ENCODE results near the gene CPXM2.

Gene CPXM2

DNA sequence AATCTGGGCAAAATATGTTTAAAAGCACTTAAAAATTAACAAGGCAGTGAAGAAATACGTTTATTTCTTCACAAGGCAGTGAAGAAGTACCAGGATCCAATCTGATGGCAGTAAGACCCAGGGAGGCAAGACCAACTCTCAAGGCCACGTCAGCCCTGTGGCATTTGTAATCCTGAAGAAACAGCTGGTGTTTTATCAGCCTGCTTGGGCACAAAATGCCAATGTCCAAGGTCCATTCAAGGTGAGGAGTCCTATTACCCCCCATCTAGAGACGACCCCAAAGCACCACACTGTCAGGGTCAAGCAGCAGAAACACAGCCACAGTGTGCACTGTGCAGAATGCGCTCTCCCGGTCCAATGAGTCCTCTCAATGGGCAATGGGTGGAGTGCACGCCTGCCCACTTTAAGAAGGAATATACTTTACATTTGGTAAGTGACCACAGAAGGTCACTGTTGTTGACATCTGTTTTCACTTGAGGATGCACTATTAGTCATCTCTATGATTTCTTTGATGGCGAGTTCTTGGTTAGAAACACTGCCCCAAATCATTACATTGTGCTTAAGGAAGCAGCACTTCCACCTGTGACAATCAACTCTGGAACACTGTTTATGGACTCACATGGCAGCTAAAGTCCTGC lies 12.8 kb downstream of the CPXM2 start:
- no peak for DNase-seq (ENCODE audit: insufficient read length, low spot score)
- FAIRE-seq = no peak

DNA sequence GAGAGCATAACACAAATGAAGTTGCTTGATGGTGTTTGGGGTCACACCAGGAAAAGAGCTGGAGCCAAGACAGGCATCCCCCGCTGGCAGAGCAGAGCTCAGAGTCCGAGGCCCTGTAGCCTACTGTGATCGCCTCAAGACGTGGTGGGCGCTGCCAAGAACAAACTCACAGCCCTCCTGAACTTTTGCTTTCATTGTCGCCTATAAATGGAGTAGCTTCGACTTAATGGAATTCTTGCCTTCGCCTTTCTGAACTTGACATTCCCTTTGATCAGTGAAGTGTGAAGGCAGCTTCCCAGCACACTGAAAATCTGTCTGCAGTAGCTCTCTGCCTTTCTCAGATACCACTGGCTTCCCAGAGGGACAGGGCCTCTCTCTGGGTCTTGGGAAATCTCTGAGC lies 21.3 kb downstream of the CPXM2 start:
- FAIRE-seq (no peak), DNase-seq (ENCODE audit: insufficient read length, low spot score) (no peak)

DNA sequence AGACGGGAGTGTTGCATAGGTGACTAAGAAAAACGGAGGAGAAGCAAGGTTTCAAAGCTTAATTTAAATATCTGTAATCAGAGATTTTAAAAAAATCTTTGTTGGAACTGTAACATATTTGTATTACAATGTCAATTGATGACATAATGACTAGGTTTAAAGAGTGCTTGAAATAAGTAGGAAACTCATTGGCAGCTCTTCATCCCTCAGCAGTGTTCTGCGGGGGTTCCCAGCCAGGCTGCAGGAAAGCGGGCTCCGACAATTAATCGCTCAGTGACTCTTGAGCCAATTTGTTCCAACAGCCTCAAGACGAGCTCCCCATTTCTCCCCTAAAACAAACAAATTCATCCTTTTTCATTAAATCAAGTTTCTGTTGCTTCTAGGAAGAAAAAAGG lies 22.6 kb downstream of the CPXM2 start:
- no peak for FAIRE-seq
- no peak for DNase-seq (ENCODE audit: insufficient read length, low spot score)

DNA sequence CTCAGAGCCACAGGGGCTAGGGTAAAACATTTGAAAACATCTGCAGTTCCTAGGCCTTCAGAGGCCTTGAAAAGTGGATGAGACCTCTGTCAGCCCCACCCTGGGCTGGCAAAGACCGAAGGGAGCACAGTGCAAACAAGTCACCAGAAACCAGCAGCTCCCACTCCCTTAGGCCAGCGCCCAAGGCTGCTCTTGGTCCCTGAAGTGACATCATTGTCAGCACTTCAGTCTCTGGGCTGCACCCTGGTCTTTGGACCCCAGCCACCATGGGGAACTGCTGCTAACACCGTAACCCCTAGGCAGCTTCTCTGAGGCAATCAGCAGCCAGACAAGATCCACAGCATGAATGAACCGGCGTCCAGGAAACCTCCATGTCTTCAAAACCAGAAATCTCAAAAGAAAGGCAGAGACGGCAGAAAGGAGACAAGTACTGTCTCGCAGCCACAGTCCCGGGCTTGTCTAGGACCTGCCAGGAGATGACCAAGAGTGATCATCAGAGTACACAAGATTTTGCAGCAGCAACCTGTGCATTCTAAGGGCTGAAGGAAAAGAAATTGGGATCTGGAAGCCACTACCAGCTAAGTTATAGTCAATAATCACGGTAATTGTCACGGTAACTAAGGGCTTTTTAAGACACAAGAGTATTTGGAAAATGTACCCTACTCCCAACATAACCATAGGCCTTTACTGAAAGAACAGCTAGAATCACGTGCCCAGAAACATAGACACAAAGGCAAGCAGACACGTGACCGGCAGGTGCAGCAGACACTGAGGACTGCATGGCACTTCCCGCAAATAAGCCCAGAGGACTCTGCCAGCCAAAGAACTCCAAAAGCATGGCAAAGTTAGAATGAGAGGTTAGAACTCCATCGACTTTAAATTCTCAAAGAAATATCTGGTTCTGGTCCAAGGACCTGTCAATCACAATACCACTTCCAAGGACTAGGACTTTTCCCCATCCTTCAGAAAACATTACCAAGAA lies 23.3 kb downstream of the CPXM2 start:
- DNase-seq (ENCODE audit: insufficient read length, low spot score) = no peak
- FAIRE-seq = no peak

DNA sequence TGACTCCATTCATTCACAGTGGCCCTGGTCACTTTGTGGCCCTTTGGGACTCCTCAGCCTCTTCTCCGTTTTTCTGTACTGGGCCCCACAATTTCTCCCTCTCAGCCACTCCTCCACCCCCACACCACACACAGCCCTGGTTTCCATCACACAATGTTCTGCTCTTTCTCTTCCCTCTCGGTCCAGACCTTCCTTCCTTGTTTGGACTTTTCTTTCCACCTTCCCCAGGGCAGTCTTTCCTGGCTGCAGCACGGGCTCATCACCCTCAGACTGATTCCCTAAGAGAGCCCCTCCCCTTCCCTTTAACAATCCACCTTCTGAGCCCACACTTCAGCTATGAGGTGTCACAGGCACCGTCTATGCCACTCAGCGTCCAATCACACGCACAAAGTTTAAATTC lies 25.7 kb downstream of the CPXM2 start:
- no peak for FAIRE-seq
- no peak for DNase-seq (ENCODE audit: insufficient read length, low spot score)

DNA sequence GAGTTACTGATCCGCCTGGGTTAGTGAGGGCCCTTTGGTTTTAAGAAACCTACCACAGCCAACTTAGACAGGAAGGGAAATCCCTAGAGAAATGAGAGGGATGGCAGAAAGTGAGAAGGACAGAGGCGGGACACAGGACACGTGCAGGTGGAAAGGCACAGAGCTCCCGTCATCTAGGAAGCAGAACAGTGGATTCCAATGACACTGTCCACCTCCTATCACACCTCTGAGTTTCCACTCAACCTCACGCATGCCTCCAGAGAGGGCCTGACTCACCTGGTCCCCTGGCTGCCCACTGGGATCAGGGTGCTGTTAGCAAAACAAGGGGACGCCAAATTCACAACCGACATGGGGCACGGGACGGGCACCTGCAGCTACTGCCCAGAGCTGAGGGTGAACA lies 26.3 kb downstream of the CPXM2 start:
- FAIRE-seq (no peak), DNase-seq (ENCODE audit: insufficient read length, low spot score) (no peak)

DNA sequence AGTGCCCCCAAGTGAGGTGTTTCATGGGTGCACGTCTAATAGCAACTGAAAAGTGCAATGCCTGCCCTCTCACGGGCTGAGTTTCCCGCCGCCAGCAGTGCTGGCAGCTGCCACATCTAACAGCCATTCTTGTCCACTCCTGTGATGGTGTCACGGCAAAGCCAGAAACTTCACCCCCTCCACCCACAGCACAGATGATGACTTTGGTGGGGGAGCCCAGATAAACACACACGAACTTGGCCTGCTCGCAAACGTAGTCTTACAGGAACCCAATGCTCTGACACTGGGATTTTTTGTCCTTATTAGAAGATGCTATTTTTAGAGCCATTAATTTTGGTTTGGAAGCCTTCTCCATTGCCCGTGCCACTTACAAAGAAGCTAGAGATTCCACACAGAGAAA lies 26.7 kb downstream of the CPXM2 start:
- DNase-seq (ENCODE audit: insufficient read length, low spot score) (no peak), FAIRE-seq (no peak)

DNA sequence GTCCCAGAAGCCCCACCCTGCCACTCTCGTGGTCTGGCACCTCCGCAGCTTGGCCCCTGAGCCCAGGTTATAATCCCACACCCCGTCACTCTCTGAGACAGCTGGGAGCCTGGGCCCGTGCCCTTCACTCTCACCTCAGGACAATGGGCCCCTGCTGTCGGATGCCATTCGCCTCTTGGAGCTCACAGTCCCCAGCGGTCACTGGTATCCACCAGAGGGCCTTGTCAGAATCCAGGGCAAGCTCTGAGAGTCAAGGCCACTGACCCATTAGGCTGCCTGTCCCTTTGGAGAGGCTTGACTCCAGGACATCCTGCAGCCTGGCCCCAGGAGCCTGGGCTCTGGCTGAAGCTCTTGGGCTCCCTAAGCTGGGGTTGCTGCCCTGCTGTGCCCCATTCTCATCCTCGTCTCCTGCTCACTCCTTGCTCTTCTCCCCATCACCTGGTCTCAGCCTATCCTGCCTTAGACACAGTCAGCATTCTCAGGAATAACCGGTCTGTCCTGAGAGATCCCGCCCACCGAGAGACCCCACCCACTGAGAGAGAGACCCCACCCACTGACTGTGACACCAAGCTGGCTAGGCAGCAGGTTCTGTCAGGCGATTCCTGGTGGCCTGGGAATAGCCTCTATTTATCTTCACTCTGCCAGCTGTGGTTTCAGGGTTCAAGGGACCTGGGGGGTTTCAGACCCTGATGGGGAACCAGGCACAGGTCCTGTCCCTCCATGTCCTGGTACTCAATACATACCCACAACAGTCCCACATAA lies 27.7 kb downstream of the CPXM2 start:
- FAIRE-seq (no peak), DNase-seq (ENCODE audit: insufficient read length, low spot score) (no peak)

DNA sequence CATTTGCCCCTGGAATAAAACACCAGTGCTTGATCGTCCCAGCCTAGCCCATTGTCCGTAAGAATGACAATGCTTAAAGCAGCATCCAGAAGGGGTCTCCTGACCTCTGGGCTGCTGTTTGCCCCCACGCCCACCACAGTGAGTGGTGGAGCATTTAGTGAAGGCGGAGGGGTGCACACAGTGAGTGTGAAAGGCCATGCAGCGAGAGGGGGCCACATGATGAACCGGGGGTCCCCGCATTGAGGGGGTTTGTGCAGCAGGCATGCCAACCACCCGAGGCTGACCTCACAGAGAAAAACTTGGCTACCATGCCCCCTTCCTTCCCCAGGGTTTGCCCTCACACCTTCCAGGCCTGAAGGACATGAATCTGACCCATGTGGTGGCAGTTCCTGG lies 28.4 kb downstream of the CPXM2 start:
- DNase-seq (ENCODE audit: insufficient read length, low spot score) (no peak), FAIRE-seq (no peak)

DNA sequence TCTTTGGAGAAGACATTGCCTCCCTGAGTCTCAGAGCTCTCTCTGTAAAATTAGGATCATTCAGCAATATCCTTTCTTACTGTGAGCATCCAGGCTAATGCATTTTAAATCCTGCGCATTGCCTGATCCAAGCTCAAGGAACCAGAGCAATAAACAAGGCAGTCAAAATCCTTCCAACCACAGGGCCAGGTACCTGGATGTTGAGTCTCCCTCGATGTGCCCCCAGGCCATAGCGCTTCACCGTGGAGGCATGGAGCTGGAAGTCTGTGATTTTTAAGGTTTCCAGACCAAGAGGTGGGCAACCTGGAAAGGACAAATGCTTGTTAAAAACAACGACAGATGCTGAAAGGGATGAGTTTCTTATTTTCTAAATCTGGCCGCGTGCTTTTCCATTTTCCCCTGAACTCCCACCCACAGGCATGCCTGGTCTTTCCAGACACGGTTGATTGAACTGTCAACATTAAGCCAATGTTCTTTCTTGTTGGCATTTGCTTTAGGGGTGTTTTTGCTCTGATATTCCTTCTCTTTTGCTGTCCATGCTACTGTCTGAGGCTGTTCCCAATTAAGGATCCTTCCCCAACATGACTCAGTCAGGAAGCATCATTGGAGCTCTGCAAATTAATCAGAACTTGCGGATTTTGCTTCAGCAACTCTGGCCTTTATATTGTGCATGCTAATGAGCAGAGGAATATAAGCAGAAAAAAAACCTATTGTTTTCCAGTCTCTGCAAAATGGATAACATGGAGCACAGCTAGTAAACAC lies 29.0 kb downstream of the CPXM2 start:
- no peak for FAIRE-seq
- no peak for DNase-seq (ENCODE audit: insufficient read length, low spot score)

DNA sequence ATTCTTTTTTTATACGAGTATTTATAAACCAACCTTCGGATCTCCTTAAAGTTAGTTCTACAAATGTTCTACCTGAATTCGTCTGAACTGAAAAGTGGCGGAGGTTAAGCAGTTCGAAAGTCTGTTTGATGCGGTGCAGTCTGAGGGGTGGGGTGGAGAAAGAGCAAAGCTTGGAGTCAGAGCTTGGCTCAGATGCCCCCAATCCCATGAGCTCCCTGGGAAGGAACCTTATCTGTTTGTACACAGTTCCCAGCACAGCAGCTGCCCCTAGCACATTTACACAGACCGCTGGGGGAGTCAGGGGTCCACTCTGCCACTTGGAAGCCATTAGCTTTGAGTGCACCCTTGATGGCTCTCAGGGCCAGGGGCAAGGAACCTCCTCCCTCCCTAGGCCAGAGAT lies 30.8 kb downstream of the CPXM2 start:
- DNase-seq (ENCODE audit: insufficient read length, low spot score) (no peak), FAIRE-seq (no peak)

DNA sequence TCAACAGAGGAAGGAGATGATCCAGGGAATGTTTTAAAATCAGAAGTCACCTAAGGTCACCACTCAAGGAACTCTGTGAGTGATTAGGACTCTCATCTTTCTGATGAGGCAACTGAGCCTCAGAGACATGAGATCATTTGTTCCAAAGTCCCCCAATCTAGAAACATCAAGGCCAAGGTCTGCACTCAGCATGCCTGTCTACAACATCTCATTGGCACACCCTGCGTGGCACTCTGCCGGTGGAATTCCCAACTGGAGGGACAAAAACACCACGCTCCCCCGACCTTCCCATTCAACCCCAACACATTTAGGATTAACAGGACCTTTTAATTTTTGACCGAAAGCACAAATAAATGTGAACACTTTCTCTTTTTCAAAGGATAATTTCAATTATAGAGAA lies 31.4 kb downstream of the CPXM2 start:
- DNase-seq (ENCODE audit: insufficient read length, low spot score) = no peak
- no peak for FAIRE-seq

DNA sequence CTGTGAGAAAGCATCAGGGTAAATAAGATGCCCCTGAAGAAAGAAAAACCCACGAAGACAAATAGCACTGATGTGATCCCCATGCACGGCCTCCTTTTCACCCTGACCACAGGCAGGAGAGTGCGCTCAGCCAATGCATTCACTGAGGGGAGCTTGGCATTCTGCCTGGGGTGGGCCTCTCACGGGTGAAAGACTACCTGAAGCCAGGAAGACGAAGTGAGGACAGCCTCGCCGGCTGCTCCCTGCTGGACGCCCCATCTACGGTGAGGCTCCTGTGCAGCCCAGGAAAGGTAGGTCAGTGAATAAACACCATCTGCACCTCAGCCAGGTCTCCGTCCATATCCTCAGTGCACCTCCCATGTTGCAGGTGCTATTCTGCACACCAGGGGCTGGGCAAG lies 32.0 kb downstream of the CPXM2 start:
- DNase-seq (ENCODE audit: insufficient read length, low spot score) = no peak
- FAIRE-seq = no peak

DNA sequence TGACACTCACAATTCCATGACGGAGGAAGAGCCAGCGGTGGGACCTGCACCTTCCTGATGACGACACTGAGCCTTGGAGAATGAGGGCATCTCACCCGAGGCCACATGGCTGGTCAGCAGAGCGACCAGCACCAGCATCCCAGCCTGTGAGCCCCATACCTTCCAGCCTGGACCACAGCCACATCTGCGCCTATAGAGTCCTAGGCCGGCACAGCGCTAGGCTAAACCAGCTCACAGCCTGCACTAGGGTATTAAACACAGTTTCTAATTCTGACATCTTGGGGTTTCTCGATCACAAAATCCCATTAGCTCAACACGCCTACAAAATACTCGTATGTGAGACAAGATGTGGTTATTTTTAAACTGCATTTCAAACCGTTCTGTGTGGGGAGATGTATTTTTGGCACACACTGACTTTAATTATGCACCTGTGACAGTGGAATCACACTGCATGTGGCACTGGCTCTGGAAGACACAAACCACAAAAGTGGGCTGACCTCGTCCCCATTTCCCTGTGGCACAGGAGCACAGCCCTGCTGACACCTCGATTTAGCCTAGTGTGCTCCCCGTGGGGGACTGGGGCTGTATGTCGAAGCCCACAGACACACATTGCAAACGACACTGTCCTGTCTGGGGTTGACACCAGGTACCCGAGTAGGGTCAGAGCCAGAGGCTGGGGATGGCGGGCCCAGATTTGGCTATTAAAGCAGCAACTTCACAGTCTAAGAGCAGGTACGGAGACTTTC lies 32.5 kb downstream of the CPXM2 start:
- FAIRE-seq (no peak), DNase-seq (ENCODE audit: insufficient read length, low spot score) (no peak)

DNA sequence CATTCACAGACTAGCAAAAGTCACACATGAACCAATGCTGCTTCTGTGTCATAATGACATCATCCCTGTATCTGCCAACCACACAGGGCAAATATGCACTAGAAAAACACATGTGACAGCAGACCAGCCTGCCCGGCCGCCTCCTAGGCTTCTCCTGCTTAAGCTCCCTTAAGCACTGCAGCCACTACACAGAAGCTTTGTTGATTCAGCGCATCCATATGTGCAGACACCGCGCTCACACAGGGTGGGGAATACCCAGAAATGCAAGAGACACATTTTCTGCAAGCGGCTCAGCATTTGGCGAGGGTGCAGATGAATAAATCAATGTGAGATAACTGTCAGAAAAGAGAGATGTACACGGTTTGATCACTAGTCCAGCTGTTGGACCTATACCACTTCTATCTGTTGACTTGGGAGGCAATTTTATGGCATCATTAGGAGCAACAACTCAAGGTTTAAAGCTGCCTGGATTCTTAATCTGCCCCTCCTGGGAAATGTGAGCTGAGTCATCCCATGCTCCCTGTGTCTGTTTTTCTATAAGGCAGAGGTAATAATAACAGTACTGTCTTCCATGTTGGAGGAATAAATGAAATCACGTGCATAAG lies 33.4 kb downstream of the CPXM2 start:
- FAIRE-seq = no peak
- DNase-seq (ENCODE audit: insufficient read length, low spot score) = no peak

DNA sequence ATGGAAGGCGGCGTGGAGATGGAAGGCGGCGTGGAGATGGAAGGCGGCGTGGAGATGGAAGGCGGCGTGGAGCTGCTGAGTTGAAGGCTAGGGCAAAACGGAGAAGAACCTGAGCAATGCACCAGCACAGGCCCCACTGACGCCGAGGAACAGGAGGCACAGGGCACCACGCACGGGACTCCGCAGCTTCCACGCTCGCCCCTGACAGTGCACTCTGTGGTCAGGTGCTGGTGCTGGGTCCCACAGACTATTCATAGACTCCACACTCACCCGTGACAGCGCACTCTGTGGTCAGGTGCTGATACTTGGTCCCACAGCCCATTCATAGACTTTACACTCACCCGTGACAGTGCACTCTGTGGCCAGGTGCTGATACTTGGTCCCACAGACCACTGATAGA lies 34.0 kb downstream of the CPXM2 start:
- FAIRE-seq = no peak
- DNase-seq (ENCODE audit: insufficient read length, low spot score) = no peak

DNA sequence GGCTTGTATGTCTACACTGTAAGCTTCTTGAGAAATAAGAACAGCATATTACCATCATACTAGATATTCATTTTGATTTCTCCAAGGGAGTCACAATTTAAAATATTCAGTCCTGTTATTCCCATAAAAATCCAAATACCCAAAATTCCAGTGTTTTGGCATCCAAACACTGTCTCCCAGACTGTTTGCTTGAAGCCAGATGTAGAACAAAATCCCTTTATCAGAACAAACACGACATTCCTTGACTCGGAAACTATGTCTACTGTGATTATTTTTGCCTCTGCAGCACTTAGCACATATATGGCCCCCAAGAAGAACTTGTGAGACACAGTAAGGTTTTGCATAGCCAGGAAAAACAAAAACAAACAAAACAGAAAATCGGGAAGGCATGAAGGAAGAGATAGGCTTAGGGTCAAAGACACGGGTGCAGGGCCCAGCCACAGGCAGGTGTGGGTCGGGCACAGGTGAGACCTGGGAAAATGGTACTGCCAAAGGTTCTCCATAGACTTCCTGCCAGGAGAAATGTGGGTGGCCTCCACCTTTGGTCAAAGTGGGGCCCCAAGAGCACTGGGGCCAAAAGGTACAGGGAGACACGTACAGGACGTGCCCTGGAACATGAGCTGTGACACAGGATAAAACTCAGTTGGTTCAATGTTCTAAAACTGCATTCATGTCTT lies 36.5 kb downstream of the CPXM2 start:
- FAIRE-seq = no peak
- no peak for DNase-seq (ENCODE audit: insufficient read length, low spot score)

DNA sequence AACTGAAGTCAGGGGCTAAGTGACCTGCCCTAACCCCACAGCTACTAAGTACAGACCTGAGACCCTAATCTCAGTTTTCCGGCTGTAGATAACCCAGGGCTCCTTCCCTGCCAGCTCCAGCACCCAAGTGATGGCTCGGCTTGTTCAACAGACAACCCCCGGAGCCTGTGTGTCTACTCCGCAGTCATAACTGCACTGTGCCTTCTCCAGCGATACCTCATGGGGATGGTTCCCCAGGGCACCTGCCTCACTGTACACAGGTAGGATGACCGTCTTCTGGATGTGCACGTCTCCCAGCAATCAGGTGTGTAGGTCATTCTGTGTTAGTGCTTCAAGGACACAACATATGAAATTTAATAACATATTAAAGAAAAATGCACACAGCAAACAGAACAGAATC lies 37.1 kb downstream of the CPXM2 start:
- FAIRE-seq = no peak
- no peak for DNase-seq (ENCODE audit: insufficient read length, low spot score)

DNA sequence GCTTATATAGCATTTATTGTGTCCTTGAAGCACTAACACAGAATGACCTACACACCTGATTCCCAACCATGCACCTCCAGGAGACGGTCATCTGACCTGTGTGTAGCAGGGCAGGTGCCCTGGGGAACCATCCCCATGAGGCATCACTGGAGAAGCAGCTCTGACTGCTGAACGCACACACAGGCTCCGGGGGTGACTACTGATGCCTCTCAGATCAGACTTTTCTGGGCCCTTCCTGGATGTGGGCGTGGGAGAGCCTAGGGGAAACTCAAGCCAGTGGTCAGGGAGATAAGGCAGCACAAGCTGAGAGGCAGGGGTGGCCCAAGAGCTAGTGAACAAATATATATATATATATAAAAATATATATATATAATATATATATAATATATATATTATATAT lies 37.6 kb downstream of the CPXM2 start:
- FAIRE-seq = no peak

More for the DNA sequence above, 37.6 kb downstream of the CPXM2 start:
- no peak for DNase-seq (ENCODE audit: insufficient read length, low spot score)
